HepG2 (cell line): ENCODE results near the gene FBXO11. TPM values are rescaled to one million over a fixed set of nuclear protein-coding genes. Genes with fewer than 3 reads are reported as not detected.

Experiments
- ATAC-seq: fragments of 200-7000 bp; cut with Tn5 transposase; 3 replicates; pipeline ENCODE4 v1.9.1; 2020; ENCODE audit warnings: mild to moderate bottlenecking, moderate library complexity
- BruUV-seq: library from RNA; stranded (reverse); fragments of 400-500 nt; replicated peaks from 2 replicates; lab custom pipeline; 2021; lab: Mats Ljungman, UMichigan
- CTCF ChIA-PET: fragments of 300-600 bp; formaldehyde crosslinking; extraction: SDS; loops from one replicate; lab custom pipeline; 2021; ENCODE audit warnings: low total read pairs, inconsistent platforms, low intra/inter-chr PET ratio; lab: Yijun Ruan, JAX
- POLR2A ChIA-PET: fragments of 350-600 bp; sonication (Branson Sonifier 250); formaldehyde crosslinking; loops from one replicate; lab custom pipeline; 2020; ENCODE audit warnings: antibody characterized with exemption, inconsistent platforms; lab: Yijun Ruan, JAX
- DNase-seq: peaks from one replicate; pipeline ENCODE4 v3.0.0-alpha.2; 2015; ENCODE audit warnings: low spot score
- FAIRE-seq: peaks from 3 replicates; lab custom pipeline; 2011; peaks lifted over from hg19 to GRCh38; lab: Jason Lieb, UNC
- H2AFZ ChIP-seq: one replicate; pipeline ENCODE4 v1.6.1; 2011; ENCODE audit warnings: low read length, inconsistent platforms
- H3K27ac ChIP-seq: fragments of 300-600 bp; 3 replicates; pipeline ENCODE4 v1.8.0; 2011; ENCODE audit warnings: mixed run types, mild to moderate bottlenecking, mixed read lengths, low read length, inconsistent platforms; ENCODE audit not compliant: insufficient read depth; ENCODE audit errors: extremely low read length
- H3K27me3 ChIP-seq, 2 experiments: fragments of 200-600 bp in 1 of 2; 2 replicates in 1 of 2; 3 replicates in 1 of 2; pipeline versions ENCODE4 v1.6.0 to v1.8.0; 2011; ENCODE audit warnings: low read length in 2 of 2, mild to moderate bottlenecking in 2 of 2, moderate library complexity in 2 of 2, inconsistent platforms in 1 of 2; ENCODE audit not compliant: insufficient read depth in 2 of 2, control insufficient read depth in 1 of 2
- H3K36me3 ChIP-seq, 2 experiments: fragments of 200-600 bp in 1 of 2; replicated peaks in 1 of 2; 2 replicates in 1 of 2; 3 replicates in 1 of 2; pipeline versions ENCODE4 v1.5.1 to v1.8.0; 2011; ENCODE audit warnings: low read length in 2 of 2, inconsistent platforms in 1 of 2; ENCODE audit not compliant: insufficient read depth in 2 of 2, control insufficient read depth in 1 of 2
- H3K4me1 ChIP-seq: 2 replicates; pipeline ENCODE4 v1.5.1; 2012; ENCODE audit warnings: low read length, inconsistent platforms; ENCODE audit not compliant: insufficient read depth
- H3K4me2 ChIP-seq: 2 replicates; pipeline ENCODE4 v1.6.0; 2011; ENCODE audit warnings: low read depth, low read length, inconsistent platforms
- H3K4me3 ChIP-seq, 3 experiments: fragments of 200-600 bp in 1 of 3; sonication (generic), shearing (Covaris generic) in 1 of 3; replicated peaks in 1 of 3; 2 replicates each; pipeline ENCODE4 v1.5.1; 2011 to 2016; ENCODE audit warnings: low read length in 3 of 3, inconsistent platforms in 2 of 3, low read depth in 2 of 3, mild to moderate bottlenecking in 2 of 3, control low read depth in 1 of 3, mixed read lengths in 1 of 3; ENCODE audit not compliant: insufficient read depth in 1 of 3
- H3K79me2 ChIP-seq: one replicate; pipeline ENCODE4 v1.6.1; 2011; ENCODE audit warnings: low read length, inconsistent platforms; ENCODE audit not compliant: insufficient read depth
- H3K9ac ChIP-seq: 2 replicates; pipeline ENCODE4 v1.6.0; 2011; ENCODE audit warnings: mild to moderate bottlenecking, low read depth, low read length, inconsistent platforms; ENCODE audit not compliant: insufficient read depth
- H3K9me3 ChIP-seq: 2 replicates; pipeline ENCODE4 v1.5.1; 2012; ENCODE audit warnings: mild to moderate bottlenecking, low read length
- H4K20me1 ChIP-seq: 2 replicates; pipeline ENCODE4 v1.6.0; 2011; ENCODE audit warnings: inconsistent platforms, mild to moderate bottlenecking, low read length, moderate library complexity; ENCODE audit not compliant: insufficient read depth
- AHDC1 ChIP-seq: sonication (generic); formaldehyde crosslinking; IDR thresholded peaks from 2 replicates; pipeline ENCODE4 v1.5.1; 2020; ENCODE audit warnings: mild to moderate bottlenecking, missing genetic modification reagents, borderline replicate concordance
- ARNT2 ChIP-seq: sonication (generic); formaldehyde crosslinking; IDR thresholded peaks from 2 replicates; pipeline ENCODE4 v1.8.0; 2022; ENCODE audit warnings: mild to moderate bottlenecking, low read depth, missing genetic modification reagents, moderate library complexity
- CREM ChIP-seq, 2 experiments: sonication (generic) in 1 of 2; formaldehyde crosslinking in 1 of 2; IDR thresholded peaks; 2 replicates each; pipeline versions ENCODE4 v1.4.0 to v1.6.1; 2016 to 2020; ENCODE audit warnings: antibody characterized with exemption in 1 of 2, mild to moderate bottlenecking in 1 of 2, missing genetic modification reagents in 1 of 2
- FOSL1 ChIP-seq: sonication (generic); formaldehyde crosslinking; IDR thresholded peaks from 2 replicates; pipeline ENCODE4 v1.9.0; 2021; ENCODE audit warnings: missing genetic modification reagents, borderline replicate concordance
- HNRNPK ChIP-seq: fragments of 200-400 bp; formaldehyde crosslinking; IDR thresholded peaks from 2 replicates; pipeline ENCODE4 v1.6.1; 2018; ENCODE audit warnings: low read length, low read depth, moderate library complexity, mild to moderate bottlenecking; ENCODE audit not compliant: poor library complexity, severe bottlenecking
- MLLT10 ChIP-seq: sonication (generic); formaldehyde crosslinking; IDR thresholded peaks from 2 replicates; pipeline ENCODE4 v1.4.0; 2020; ENCODE audit warnings: missing genetic modification reagents
- NFYC ChIP-seq: IDR thresholded peaks from 2 replicates; pipeline ENCODE4 v1.6.1; 2016; ENCODE audit warnings: missing genetic modification reagents, missing compliant biosample characterization
- PHB2 ChIP-seq: fragments of 450-650 bp; IDR thresholded peaks from 2 replicates; pipeline ENCODE4 v1.6.1; 2018; ENCODE audit not compliant: partially characterized antibody
- RCOR2 ChIP-seq: IDR thresholded peaks from 2 replicates; pipeline ENCODE4 v1.6.1; 2016; ENCODE audit warnings: missing biosample characterization, missing genetic modification reagents
- ZBTB33 ChIP-seq: sonication (generic); formaldehyde crosslinking; IDR thresholded peaks from 2 replicates; pipeline ENCODE4 v1.4.0; 2020; ENCODE audit warnings: missing genetic modification reagents
- ZNF770 ChIP-seq: sonication (generic); formaldehyde crosslinking; IDR thresholded peaks from 2 replicates; pipeline ENCODE4 v1.5.0; 2020; ENCODE audit warnings: mild to moderate bottlenecking, missing genetic modification reagents
- WGBS: methylation state at CpG from one replicate; pipeline ENCODE4 v1.1.6; 2017; ENCODE audit warnings: low lambda C conversion rate; 5-methylcytosine and 5-hydroxymethylcytosine counted together
- in situ Hi-C: cut with HindIII; loops from 2 replicates; pipeline ENCODE4 v1.10.0; 2017; ENCODE audit warnings: low pct_unique_long_range_greater_than_20kb; ENCODE audit not compliant: extremely low pct_ligation_motif_present
- intact Hi-C: fragments of 100-400 bp; cut with micrococcal nuclease; formaldehyde crosslinking; loops from one replicate; pipeline ENCODE4 v1.10.0; 2022; ENCODE audit not compliant: unreplicated experiment
- polyA plus RNA-seq, 8 experiments: library from polyadenylated mRNA; depleted of rRNA in 3 of 8; stranded (reverse) in 7 of 8; unstranded in 1 of 8; fragments of >200 nt; fragmentation: Illumina TruSeq in 4 of 8; extraction: Trizol in 4 of 8; gene quantifications; 2 replicates each; pipeline versions ENCODE4 v1.2.1 to v1.2.3, GENCODE V29; 2011 to 2016; ENCODE audit warnings: low read depth in 4 of 8, missing spikeins in 1 of 8, mixed read lengths in 1 of 8; ENCODE audit not compliant: insufficient read depth in 1 of 8
- total RNA-seq, 5 experiments: library from RNA; depleted of rRNA; stranded (reverse); fragments of >200 nt; fragmentation: Illumina TruSeq; extraction: Trizol; gene quantifications; 2 replicates each; pipeline ENCODE4 v1.2.3, GENCODE V29; 2016; ENCODE audit warnings: low read depth in 1 of 5

Gene FBXO11
- total and polyA plus RNA-seq, 2 of the 13 experiments (the other 11 are each of a cell fraction or from before 2014, with no cell fraction given): 27.9 to 47.6 TPM

GRCh38 chr2:47890711-47891368, 15.5 kb downstream of the FBXO11 start:
- 94% methylated on average over 10 of the region's 10 CpGs for whole genome bisulfite sequencing
- no peak overlapping the region for H3K9ac ChIP-seq
- no peaks in the 10 kb centered on the region for H3K27me3 ChIP-seq
- H3K4me3 ChIP-seq: no peak overlapping the region
- peaks cover 0 to 4% of the 10 kb centered on the region in 2 experiments; a peak in 2 of 5 replicates for H3K36me3 ChIP-seq
- DNase-seq: no peak
- no peak for TF ChIP-seq RCOR2 (CRISPR knock-in tag)
- no peak for TF ChIP-seq CREM (IDR thresholded peaks at IDR 0.05)
- no peak for TF ChIP-seq CREM (CRISPR knock-in tag; IDR thresholded peaks at IDR 0.05)
- TF ChIP-seq HNRNPK: peak; percentile 78
- peak; percentile 36; the same call in 1 of the 2 replicates for TF ChIP-seq ZBTB33 (CRISPR knock-in tag)
- no peak for TF ChIP-seq FOSL1 (CRISPR knock-in tag)
- peak; percentile 92 for TF ChIP-seq ZNF770
- no peak for TF ChIP-seq AHDC1 (CRISPR knock-in tag)
- no peak for TF ChIP-seq NFYC (CRISPR knock-in tag)
- no peak for TF ChIP-seq MLLT10 (CRISPR knock-in tag)
- TF ChIP-seq ARNT2 (CRISPR knock-in tag): no peak
- TF ChIP-seq PHB2: no peak
- H3K9me3 ChIP-seq: no peaks in the 10 kb centered on the region
- ChIA-PET CTCF (no interaction called here), POLR2A (no interaction called here)
- peaks cover 47% of the 10 kb centered on the region for H4K20me1 ChIP-seq
- no peaks in the 10 kb centered on the region for H3K4me1 ChIP-seq
- peaks cover 93% of the 10 kb centered on the region for H3K79me2 ChIP-seq
- H2AFZ ChIP-seq: no peak overlapping the region
- intact Hi-C loops (no loop called here), in situ Hi-C loops (no loop called here)
- no peak overlapping the region for H3K4me2 ChIP-seq
- no TSS peak for BruUV-seq
- no peak overlapping the region for H3K27ac ChIP-seq
- ATAC-seq: no peak
- FAIRE-seq: no peak
